ENCODE data around the gene DARS2. TPM values are rescaled to one million over a fixed set of nuclear protein-coding genes. Genes with fewer than 3 reads are reported as not detected.

DARS2 gene
- polyA plus RNA-seq, 1 donor from 2014 or later = 4.5 TPM

GRCh38 chr1:173865468-173866164 is 41.1 kb downstream of the DARS2 start:
- no peak for TF ChIP-seq POLR2AphosphoS5 (IDR thresholded peaks at IDR 0.05)
- no peak for TF ChIP-seq EP300 (conservative IDR thresholded peaks at IDR 0.05; ENCODE audit: poor library complexity, severe bottlenecking)
- TF ChIP-seq EZH2 (IDR thresholded peaks at IDR 0.05; ENCODE audit: borderline replicate concordance, insufficient read depth, low read length, poor library complexity, severe bottlenecking) = no peak
- no peak for TF ChIP-seq RAD21 (conservative IDR thresholded peaks at IDR 0.05)
- no peak for TF ChIP-seq CTCF (IDR thresholded peaks at IDR 0.05; ENCODE audit: poor library complexity, severe bottlenecking)
- TF ChIP-seq TAF1 (IDR thresholded peaks at IDR 0.05; ENCODE audit: low read depth) = no peak
- no peak for TF ChIP-seq SMC3 (conservative IDR thresholded peaks at IDR 0.05; ENCODE audit: poor library complexity)
- no peak for TF ChIP-seq MXI1 (conservative IDR thresholded peaks at IDR 0.05; ENCODE audit: poor library complexity, severe bottlenecking)
- TF ChIP-seq REST (IDR thresholded peaks at IDR 0.05; ENCODE audit: borderline replicate concordance) = no peak
- no peaks in the 10 kb centered on the region for H4K20me1 ChIP-seq (ENCODE audit: insufficient read depth)
- H3K27me3 ChIP-seq (ENCODE audit: insufficient read depth, low read depth, low read length) = no peaks in the 10 kb centered on the region
- peaks cover 6% of the 10 kb centered on the region for H3K36me3 ChIP-seq (ENCODE audit: insufficient read depth, low read length)
- peak overlapping the region; percentile 90 for H3K4me2 ChIP-seq (ENCODE audit: low read length)
- peak overlapping the region; percentile 93 for H3K4me3 ChIP-seq (ENCODE audit: low read length)
- H2AFZ ChIP-seq (ENCODE audit: low read depth, low read length) = no peak overlapping the region
- H3K9me2 ChIP-seq (ENCODE audit: insufficient read depth, low read length) = no peaks in the 10 kb centered on the region
- H3K27ac ChIP-seq (ENCODE audit: low read length) = no peak overlapping the region
- H3K79me2 ChIP-seq (replicated peaks; ENCODE audit: insufficient read depth, low read length) = peaks cover 27% of the 10 kb centered on the region
- H3K9me3 ChIP-seq (ENCODE audit: low read length) = no peaks in the 10 kb centered on the region
- peaks cover 7% of the 10 kb centered on the region for H3F3A ChIP-seq (ENCODE audit: insufficient read depth, low read length, poor library complexity, severe bottlenecking)
- H3K9ac ChIP-seq (ENCODE audit: low read length) = peak overlapping the region; percentile 4

GRCh38 chr1:173866413-173867115 is 42.1 kb downstream of the DARS2 start:
- Histone ChIP-seq H3K4me3 (ENCODE audit: low read length) (peak overlapping the region; percentile 93), H3K4me2 (ENCODE audit: low read length) (peak overlapping the region; percentile 90), H3K79me2 (replicated peaks; ENCODE audit: insufficient read depth, low read length) (peaks cover 27% of the 10 kb centered on the region), H2AFZ (ENCODE audit: low read depth, low read length) (no peak overlapping the region), H3K9me2 (ENCODE audit: insufficient read depth, low read length) (no peaks in the 10 kb centered on the region), H4K20me1 (ENCODE audit: insufficient read depth) (no peaks in the 10 kb centered on the region), H3F3A (ENCODE audit: insufficient read depth, low read length, poor library complexity, severe bottlenecking) (peaks cover 7% of the 10 kb centered on the region), H3K9me3 (ENCODE audit: low read length) (no peaks in the 10 kb centered on the region), H3K36me3 (ENCODE audit: insufficient read depth, low read length) (peaks cover 6% of the 10 kb centered on the region), H3K9ac (ENCODE audit: low read length) (peak overlapping the region; percentile 80), H3K27ac (ENCODE audit: low read length) (peak overlapping the region; percentile 91), H3K27me3 (ENCODE audit: insufficient read depth, low read depth, low read length) (no peaks in the 10 kb centered on the region)
- no peak for TF ChIP-seq TAF1 (IDR thresholded peaks at IDR 0.05; ENCODE audit: low read depth)

Measured in neural cell (in vitro differentiated cells).